Ovary (tissue), 9 donors: ENCODE measurements around the gene TMUB2. TPM values are rescaled to one million over a fixed set of nuclear protein-coding genes. Genes with fewer than 3 reads are reported as not detected.

ENCODE experiments used
- DNase-seq, 5 donors: peaks; one replicate each; pipeline ENCODE4 v3.0.0-alpha.2; 2019 to 2020
- H3K27ac ChIP-seq, 2 donors: fragments of 200-600 bp; one replicate each; pipeline versions ENCODE4 v1.5.1 to v1.8.0; 2019 to 2022
- H3K27me3 ChIP-seq: fragments of 200-600 bp; one replicate; pipeline ENCODE4 v1.8.0; 2022
- H3K36me3 ChIP-seq: fragments of 200-600 bp; sonication (generic); one replicate; pipeline ENCODE4 v1.5.1; 2019
- H3K4me1 ChIP-seq: one replicate; pipeline ENCODE4 v1.8.1; 2013; ENCODE audit warnings: mild to moderate bottlenecking, moderate library complexity; ENCODE audit not compliant: insufficient read depth
- H3K4me3 ChIP-seq: fragments of 200-600 bp; sonication (generic); one replicate; pipeline ENCODE4 v1.5.1; 2017
- H3K9me3 ChIP-seq, 2 donors: fragments of 200-600 bp in 1 of 2; sonication (generic) in 1 of 2; one replicate each; pipeline versions ENCODE4 v1.5.1 to v1.8.1; 2013 to 2019; ENCODE audit warnings: mild to moderate bottlenecking in 1 of 2, moderate library complexity in 1 of 2
- CTCF ChIP-seq, 3 donors: fragments of 450-650 bp in 2 of 3; fragments of 200-600 bp in 1 of 3; IDR thresholded peaks; one replicate each; pipeline versions ENCODE4 v1.5.1 to v1.8.0; 2016 to 2022; ENCODE audit warnings: antibody characterized with exemption in 3 of 3, mild to moderate bottlenecking in 1 of 3
- EP300 ChIP-seq: sonication (generic); formaldehyde crosslinking; IDR thresholded peaks from one replicate; pipeline ENCODE4 v1.6.1; 2017; ENCODE audit warnings: antibody characterized with exemption
- POLR2A ChIP-seq: fragments of 450-650 bp; IDR thresholded peaks from one replicate; pipeline ENCODE4 v1.6.1; 2017; ENCODE audit warnings: antibody characterized with exemption, mild to moderate bottlenecking, moderate library complexity
- WGBS, 3 donors: extraction: QIAGEN DNeasy Blood & Tissue Kit in 1 of 3; methylation state at CpG; one replicate each; pipeline versions ENCODE4 v1.1.5 to v1.1.7; 2013 to 2017; 5-methylcytosine and 5-hydroxymethylcytosine counted together
- intact Hi-C, 4 donors: fragments of 100-400 bp; cut with DNase I; formaldehyde crosslinking; loops; one replicate each; pipeline versions ENCODE4 v1.11.0 to v1.15.1; 2022 to 2023
- polyA plus RNA-seq, 2 donors: library from polyadenylated mRNA; stranded (reverse); fragments of 200-250 nt in 1 of 2; fragments of 350-450 nt in 1 of 2; fragmentation: Illumina TruSeq in 1 of 2; extraction: RNeasy Lipid Tissue Mini Kit (QIAGEN cat#74804) in 1 of 2; gene quantifications; one replicate each; pipeline ENCODE4 v1.2.3, GENCODE V29; 2013 to 2014
- total RNA-seq, 7 donors: library from RNA; depleted of rRNA in 2 of 7; stranded (reverse); fragments of >200 nt in 2 of 7; fragmentation: NEBNext Ultra II Directional in 3 of 7; extraction: Animal tissue kit (Norgen Biotek cat#: 25700) in 3 of 7; gene quantifications; one replicate each; pipeline versions ENCODE4 v1.1.0 to v1.2.4, GENCODE V29; 2016 to 2023
- donor health status: DM: no; HTN: no; CAD: no; lungs with moderate emphysema.
- donor health status: DM: no; HTN: no; CAD: no.
- donor health status: Bipolar disorder and iron deficiency.
- donor health status: DM: yes; HTN: yes; CAD: no.
- donor health status: DM: no; HTN: no; CAD: no.
- donor health status: DM: yes; HTN: yes; CAD: no.

The TMUB2 gene
- total and polyA plus RNA-seq, 9 donors: 18.7 to 37.0 (median 28.6) TPM

GRCh38 chr17:44176257-44176656, 10.5 kb upstream of the TMUB2 start:
- H3K9me3 ChIP-seq: no peaks in the 10 kb centered on the region
- 87 to 97% (median 95%) methylated on average over 1 of the region's 1 CpG for WGBS, 3 donors
- H3K4me1 ChIP-seq: no peaks in the 10 kb centered on the region
- no peak for DNase-seq
- H3K36me3 ChIP-seq: no peaks in the 10 kb centered on the region
- intact Hi-C loops: no loop called here
- H3K4me3 ChIP-seq: no peak overlapping the region
- H3K27me3 ChIP-seq: no peaks in the 10 kb centered on the region
- H3K27ac ChIP-seq: no peak overlapping the region
- TF ChIP-seq EP300 (no peak), CTCF (IDR thresholded peaks at IDR 0.05) (no peak), POLR2A (no peak)

- no peak for DNase-seq
- no peaks in the 10 kb centered on the region for H3K36me3 ChIP-seq
- TF ChIP-seq CTCF (IDR thresholded peaks at IDR 0.05) (no peak), EP300 (no peak), POLR2A (no peak)
- WGBS, 3 donors: 91 to 92% (median 91%) methylated on average over 38 to 54 of the region's 54 CpGs
- no peaks in the 10 kb centered on the region for H3K9me3 ChIP-seq
- H3K27me3 ChIP-seq: no peaks in the 10 kb centered on the region
- no peak overlapping the region for H3K4me3 ChIP-seq
- intact Hi-C loops: no loop called here
- no peaks in the 10 kb centered on the region for H3K4me1 ChIP-seq
- H3K27ac ChIP-seq: no peak overlapping the region
Observed at GRCh38 chr17:44176671-44177501, 9.9 kb upstream of the TMUB2 start.

- H3K4me1 ChIP-seq: no peaks in the 10 kb centered on the region
- H3K27me3 ChIP-seq: no peaks in the 10 kb centered on the region
- H3K4me3 ChIP-seq: no peak overlapping the region
- no peaks in the 10 kb centered on the region for H3K36me3 ChIP-seq
- WGBS, 3 donors: 90 to 96% (median 94%) methylated on average over 3 to 4 of the region's 4 CpGs
- H3K27ac ChIP-seq: no peak overlapping the region
- no peak for DNase-seq
- no peaks in the 10 kb centered on the region for H3K9me3 ChIP-seq
- intact Hi-C loops: no loop called here
- TF ChIP-seq EP300: no peak
- TF ChIP-seq POLR2A: no peak
- TF ChIP-seq CTCF (IDR thresholded peaks at IDR 0.05): no peak
Observed at GRCh38 chr17:44177640-44178039, 9.1 kb upstream of the TMUB2 start.

GRCh38 chr17:44178133-44178532, 8.6 kb upstream of the TMUB2 start:
- intact Hi-C loops: no loop called here
- WGBS, 3 donors: 82 to 93% (median 89%) methylated on average over 14 of the region's 14 CpGs
- Histone ChIP-seq H3K4me3 (no peak overlapping the region), H3K9me3 (no peaks in the 10 kb centered on the region), H3K4me1 (no peaks in the 10 kb centered on the region), H3K27ac (no peak overlapping the region), H3K27me3 (no peaks in the 10 kb centered on the region), H3K36me3 (no peaks in the 10 kb centered on the region)
- TF ChIP-seq POLR2A: no peak
- no peak for TF ChIP-seq EP300
- TF ChIP-seq CTCF (IDR thresholded peaks at IDR 0.05): no peak
- no peak for DNase-seq
